ENCODE results near the gene TUBB.

DNA sequence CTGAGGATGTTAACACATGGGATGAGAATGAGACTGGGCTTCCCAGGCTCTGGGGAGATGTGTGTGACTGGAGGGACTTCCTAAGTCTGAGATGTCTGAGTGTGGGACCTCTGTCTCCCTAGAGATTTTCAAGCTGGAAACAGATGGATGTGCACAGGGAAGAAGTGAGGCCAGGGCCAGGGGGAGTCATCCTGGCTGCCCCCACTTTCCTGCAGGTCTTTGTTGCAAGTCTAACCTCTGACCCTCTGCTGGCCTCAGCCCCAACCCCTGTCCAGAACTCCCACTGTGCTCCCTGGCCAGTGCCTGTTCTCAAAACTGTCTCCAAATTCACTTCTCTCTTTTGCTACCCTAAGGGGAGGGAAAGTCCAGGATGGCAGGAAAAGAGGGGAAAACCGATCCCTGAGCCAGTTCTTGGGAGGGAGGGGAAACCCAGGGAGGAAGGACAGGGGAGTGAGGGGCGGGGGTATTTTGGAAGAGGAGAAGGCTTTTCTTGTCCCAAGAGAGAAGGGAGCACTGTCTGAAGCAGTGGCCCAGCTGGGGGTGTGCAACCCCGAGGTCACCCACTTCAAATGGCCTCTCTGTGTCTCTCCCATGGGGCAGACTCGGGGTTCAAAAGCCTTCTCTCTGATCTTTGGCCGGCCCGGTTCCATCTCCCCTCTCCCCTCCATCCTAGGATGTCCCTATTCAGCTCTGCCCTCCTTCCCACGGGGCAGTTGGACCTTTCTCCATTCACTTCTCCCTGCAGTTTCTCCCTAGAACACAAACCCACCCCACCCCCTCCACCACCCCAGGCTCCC lies 36.8 kb upstream of the TUBB start:
- TF ChIP-seq, protein P1, sequence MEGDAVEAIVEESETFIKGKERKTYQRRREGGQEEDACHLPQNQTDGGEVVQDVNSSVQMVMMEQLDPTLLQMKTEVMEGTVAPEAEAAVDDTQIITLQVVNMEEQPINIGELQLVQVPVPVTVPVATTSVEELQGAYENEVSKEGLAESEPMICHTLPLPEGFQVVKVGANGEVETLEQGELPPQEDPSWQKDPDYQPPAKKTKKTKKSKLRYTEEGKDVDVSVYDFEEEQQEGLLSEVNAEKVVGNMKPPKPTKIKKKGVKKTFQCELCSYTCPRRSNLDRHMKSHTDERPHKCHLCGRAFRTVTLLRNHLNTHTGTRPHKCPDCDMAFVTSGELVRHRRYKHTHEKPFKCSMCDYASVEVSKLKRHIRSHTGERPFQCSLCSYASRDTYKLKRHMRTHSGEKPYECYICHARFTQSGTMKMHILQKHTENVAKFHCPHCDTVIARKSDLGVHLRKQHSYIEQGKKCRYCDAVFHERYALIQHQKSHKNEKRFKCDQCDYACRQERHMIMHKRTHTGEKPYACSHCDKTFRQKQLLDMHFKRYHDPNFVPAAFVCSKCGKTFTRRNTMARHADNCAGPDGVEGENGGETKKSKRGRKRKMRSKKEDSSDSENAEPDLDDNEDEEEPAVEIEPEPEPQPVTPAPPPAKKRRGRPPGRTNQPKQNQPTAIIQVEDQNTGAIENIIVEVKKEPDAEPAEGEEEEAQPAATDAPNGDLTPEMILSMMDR (IDR thresholded peaks at IDR 0.05 in 8 of 11, conservative IDR thresholded peaks at IDR 0.05 in 3 of 11), result no peak
- TF ChIP-seq POLR2AphosphoS5 (IDR thresholded peaks at IDR 0.05), result no peak
- TF ChIP-seq POLR2A (IDR thresholded peaks at IDR 0.05), result no peak
